ENCODE results near the gene ABCB8. TPM values are rescaled to one million over a fixed set of nuclear protein-coding genes. Genes with fewer than 3 reads are reported as not detected.

Gene ABCB8
- total and polyA plus RNA-seq, 9 of the 15 experiments (the other 6 are each of a cell fraction or from before 2014, with no cell fraction given): 7.6 to 106 (median 36.3) TPM

GRCh38 chr7:151018421-151019129 is 9.7 kb upstream of the ABCB8 start (continued):
- TF ChIP-seq, protein P1, sequence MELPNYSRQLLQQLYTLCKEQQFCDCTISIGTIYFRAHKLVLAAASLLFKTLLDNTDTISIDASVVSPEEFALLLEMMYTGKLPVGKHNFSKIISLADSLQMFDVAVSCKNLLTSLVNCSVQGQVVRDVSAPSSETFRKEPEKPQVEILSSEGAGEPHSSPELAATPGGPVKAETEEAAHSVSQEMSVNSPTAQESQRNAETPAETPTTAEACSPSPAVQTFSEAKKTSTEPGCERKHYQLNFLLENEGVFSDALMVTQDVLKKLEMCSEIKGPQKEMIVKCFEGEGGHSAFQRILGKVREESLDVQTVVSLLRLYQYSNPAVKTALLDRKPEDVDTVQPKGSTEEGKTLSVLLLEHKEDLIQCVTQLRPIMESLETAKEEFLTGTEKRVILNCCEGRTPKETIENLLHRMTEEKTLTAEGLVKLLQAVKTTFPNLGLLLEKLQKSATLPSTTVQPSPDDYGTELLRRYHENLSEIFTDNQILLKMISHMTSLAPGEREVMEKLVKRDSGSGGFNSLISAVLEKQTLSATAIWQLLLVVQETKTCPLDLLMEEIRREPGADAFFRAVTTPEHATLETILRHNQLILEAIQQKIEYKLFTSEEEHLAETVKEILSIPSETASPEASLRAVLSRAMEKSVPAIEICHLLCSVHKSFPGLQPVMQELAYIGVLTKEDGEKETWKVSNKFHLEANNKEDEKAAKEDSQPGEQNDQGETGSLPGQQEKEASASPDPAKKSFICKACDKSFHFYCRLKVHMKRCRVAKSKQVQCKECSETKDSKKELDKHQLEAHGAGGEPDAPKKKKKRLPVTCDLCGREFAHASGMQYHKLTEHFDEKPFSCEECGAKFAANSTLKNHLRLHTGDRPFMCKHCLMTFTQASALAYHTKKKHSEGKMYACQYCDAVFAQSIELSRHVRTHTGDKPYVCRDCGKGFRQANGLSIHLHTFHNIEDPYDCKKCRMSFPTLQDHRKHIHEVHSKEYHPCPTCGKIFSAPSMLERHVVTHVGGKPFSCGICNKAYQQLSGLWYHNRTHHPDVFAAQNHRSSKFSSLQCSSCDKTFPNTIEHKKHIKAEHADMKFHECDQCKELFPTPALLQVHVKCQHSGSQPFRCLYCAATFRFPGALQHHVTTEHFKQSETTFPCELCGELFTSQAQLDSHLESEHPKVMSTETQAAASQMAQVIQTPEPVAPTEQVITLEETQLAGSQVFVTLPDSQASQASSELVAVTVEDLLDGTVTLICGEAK (IDR thresholded peaks at IDR 0.05): no peak; the same call in 1 of the 2 replicates
- TF ChIP-seq, protein P1 (CRISPR knock-in tag; IDR thresholded peaks at IDR 0.05): no peak
- TF ChIP-seq L3MBTL2 (IDR thresholded peaks at IDR 0.05): peak; percentile 11; the same call in 1 of the 2 replicates
- 0 out of 2 replicates have a peak, but pooled peaks have one; percentile 27 for TF ChIP-seq ZBTB1 (CRISPR knock-in tag; IDR thresholded peaks at IDR 0.05; ENCODE audit: borderline replicate concordance, low read depth)
- no peak for TF ChIP-seq DDX20 (tag; IDR thresholded peaks at IDR 0.05; ENCODE audit: low read depth)
- TF ChIP-seq, protein P2, sequence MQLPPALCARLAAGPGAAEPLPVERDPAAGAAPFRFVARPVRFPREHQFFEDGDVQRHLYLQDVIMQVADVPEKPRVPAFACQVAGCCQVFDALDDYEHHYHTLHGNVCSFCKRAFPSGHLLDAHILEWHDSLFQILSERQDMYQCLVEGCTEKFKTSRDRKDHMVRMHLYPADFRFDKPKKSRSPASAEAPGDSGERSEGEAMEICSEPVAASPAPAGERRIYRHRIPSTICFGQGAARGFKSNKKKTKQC (CRISPR knock-in tag; IDR thresholded peaks at IDR 0.05): 0 out of 2 replicates have a peak, but pooled peaks have one; percentile 22
- TF ChIP-seq TAL1 (IDR thresholded peaks at IDR 0.05): no peak
- TF ChIP-seq PRPF4 (IDR thresholded peaks at IDR 0.05; ENCODE audit: insufficient read depth, low read depth, low read length, poor library complexity, severe bottlenecking): peak; percentile 24
- no peak for TF ChIP-seq ZNF507 (tag; conservative IDR thresholded peaks at IDR 0.05)
- TF ChIP-seq ZBTB11 (CRISPR knock-in tag; IDR thresholded peaks at IDR 0.05): no peak
- TF ChIP-seq RBFOX2 (IDR thresholded peaks at IDR 0.05; ENCODE audit: low read depth, low read length): peak; percentile 3; the same call in 1 of the 2 replicates

Data from K562 (cell line).